Measurements from ENCODE around the gene PCDHGA1.
"Not testable (repeated sequence)": the region's sequence is repeated elsewhere in the genome, so short reads cannot be mapped to it uniquely, and the experiment has no call there.

Gene PCDHGA1

DNA sequence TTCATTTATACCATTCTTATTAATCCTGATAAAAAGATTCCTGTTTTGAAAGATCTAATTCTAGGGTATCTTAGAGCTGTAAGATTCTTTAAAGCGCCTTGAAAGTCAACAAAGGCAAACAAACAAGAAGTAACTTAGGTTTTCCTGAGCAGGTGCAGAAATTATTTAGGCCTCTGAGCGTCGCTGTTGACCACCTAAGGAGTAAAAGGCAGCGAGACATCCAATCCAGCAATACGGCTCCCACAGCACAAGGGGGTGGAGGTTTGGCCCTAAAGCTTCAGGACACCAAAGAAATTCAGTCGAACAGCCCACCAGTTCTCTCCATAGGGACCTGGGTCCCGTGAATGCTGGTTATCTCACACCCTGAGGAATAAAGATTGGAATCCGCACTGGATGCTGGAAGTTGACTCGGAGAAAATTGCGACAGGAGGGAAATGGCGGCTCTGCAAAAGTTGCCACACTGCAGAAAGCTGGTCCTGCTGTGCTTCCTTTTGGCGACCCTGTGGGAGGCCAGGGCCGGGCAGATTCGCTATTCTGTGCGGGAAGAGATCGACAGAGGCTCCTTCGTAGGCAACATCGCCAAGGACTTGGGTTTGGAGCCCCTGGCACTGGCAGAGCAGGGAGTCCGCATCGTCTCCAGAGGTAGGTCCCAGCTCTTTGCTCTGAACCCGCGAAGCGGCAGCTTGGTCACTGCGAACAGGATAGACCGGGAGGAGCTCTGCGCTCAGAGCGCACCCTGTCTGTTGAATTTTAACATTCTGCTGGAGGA lies 8.4 kb downstream of the PCDHGA1 start, which contains the start of gene PCDHGA2:
Gene PCDHGA2, plus strand, starts transcription at position 223 of the 769 bp plus-strand sequence.
- H3K36me3 Mint-ChIP-seq = peaks cover 10% of the 10 kb centered on the region
- H3K27ac Mint-ChIP-seq = no peak within 1 kb of the TSS
- peaks cover 2% of the 10 kb centered on the region for H3K4me1 Mint-ChIP-seq
- ATAC-seq (ENCODE audit: low read depth) = no peak
- H3K27me3 Mint-ChIP-seq = peaks cover 32% of the 10 kb centered on the region
- H3K9me3 Mint-ChIP-seq = peaks cover 31% of the 10 kb centered on the region
- H3K4me3 Mint-ChIP-seq = peak within 1 kb of the TSS; percentile 41
- no peak for DNase-seq (ENCODE audit: low spot score in 2 of 2)

DNA sequence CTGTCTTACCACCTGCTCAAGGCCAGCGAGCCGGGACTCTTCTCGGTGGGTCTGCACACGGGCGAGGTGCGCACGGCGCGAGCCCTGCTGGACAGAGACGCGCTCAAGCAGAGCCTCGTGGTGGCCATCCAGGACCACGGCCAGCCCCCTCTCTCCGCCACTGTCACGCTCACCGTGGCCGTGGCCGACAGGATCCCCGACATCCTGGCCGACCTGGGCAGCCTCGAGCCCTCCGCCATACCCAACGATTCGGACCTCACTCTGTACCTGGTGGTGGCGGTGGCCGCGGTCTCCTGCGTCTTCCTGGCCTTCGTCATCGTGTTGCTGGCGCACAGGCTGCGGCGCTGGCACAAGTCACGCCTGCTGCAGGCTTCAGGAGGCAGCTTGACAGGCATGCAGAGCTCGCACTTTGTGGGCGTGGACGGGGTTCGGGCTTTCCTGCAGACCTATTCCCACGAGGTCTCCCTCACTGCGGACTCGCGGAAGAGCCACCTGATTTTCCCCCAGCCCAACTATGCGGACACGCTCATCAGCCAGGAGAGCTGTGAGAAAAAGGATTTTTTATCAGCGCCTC lies 10.6 kb downstream of the PCDHGA1 start:
- not testable (repeated sequence) for H3K36me3 Mint-ChIP-seq; H3K4me1 Mint-ChIP-seq; H3K27ac Mint-ChIP-seq; DNase-seq (ENCODE audit: low spot score in 2 of 2); H3K4me3 Mint-ChIP-seq; ATAC-seq (ENCODE audit: low read depth)
- Mint-ChIP-seq H3K27me3 (peaks cover 26% of the 10 kb centered on the region), H3K9me3 (peaks cover 30% of the 10 kb centered on the region)

DNA sequence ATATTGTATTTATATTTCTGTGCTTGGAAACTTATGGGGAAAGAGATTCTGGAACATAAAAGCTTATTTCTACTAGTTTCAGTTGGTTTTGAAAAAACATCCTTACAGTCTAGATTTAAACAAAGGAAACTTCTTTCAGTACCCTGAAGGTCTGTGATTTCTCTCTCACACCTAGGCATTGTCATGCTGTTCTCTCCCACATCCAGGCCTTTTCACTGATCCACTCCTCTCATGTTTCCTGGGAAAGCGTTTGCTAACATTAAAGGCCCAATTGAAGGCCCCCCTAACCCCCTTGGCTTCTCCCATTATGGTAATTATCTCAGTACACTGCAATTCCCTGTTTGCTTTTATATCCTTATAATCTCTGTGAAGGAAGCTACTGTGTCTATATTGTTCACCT lies 12.5 kb downstream of the PCDHGA1 start:
- Mint-ChIP-seq H3K27ac (no peak overlapping the region), H3K9me3 (peaks cover 23% of the 10 kb centered on the region), H3K4me1 (no peaks in the 10 kb centered on the region), H3K36me3 (peaks cover 7% of the 10 kb centered on the region), H3K27me3 (peaks cover 23% of the 10 kb centered on the region), H3K4me3 (no peak overlapping the region)
- DNase-seq (ENCODE audit: low spot score in 2 of 2) (no peak), ATAC-seq (ENCODE audit: low read depth) (no peak)

DNA sequence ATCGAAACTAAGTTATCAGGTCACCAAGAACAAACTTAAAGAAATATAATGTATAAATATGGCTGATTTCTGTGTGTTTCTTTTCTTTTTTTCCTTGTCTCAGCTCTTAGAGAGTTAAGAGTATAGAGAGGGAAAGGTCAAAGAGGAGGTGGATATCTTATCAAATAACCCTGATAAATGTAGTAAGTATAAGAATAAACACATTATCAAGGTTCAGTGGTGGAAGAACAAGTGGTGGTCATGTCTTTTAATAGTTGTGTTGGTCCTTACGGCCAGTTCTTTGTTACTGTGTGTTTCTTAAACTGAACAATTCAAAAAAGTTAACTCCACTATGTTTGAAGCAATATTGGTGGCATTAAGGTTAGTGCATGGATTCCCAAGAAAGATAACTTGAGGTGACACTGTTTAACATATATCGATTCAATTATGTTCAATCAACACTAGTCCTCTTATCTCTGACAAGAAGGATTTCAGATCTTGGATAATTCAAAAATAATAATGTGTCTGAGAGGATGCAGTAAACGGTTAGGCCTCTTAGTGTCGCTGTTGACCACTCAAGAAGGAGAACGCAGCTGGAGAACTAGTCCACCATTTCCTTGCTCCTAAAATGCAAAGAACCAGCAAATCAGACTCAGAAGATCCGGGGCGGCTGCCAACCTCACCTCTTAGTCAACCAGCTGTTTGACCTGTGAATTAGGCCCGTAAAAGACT lies 13.1 kb downstream of the PCDHGA1 start, which contains the start of gene PCDHGA3:
Gene PCDHGA3, plus strand, starts transcription at position 588 of the 711 bp plus-strand sequence. CDS start 205 bp downstream, outside the sequence.
- Mint-ChIP-seq H3K4me3 (peak within 1 kb of the TSS; percentile 58), H3K27ac (no peak within 1 kb of the TSS), H3K36me3 (peaks cover 7% of the 10 kb centered on the region), H3K27me3 (peaks cover 20% of the 10 kb centered on the region), H3K9me3 (peaks cover 20% of the 10 kb centered on the region), H3K4me1 (no peaks in the 10 kb centered on the region)
- ATAC-seq (ENCODE audit: low read depth) (no peak), DNase-seq (ENCODE audit: low spot score in 2 of 2) (no peak)

DNA sequence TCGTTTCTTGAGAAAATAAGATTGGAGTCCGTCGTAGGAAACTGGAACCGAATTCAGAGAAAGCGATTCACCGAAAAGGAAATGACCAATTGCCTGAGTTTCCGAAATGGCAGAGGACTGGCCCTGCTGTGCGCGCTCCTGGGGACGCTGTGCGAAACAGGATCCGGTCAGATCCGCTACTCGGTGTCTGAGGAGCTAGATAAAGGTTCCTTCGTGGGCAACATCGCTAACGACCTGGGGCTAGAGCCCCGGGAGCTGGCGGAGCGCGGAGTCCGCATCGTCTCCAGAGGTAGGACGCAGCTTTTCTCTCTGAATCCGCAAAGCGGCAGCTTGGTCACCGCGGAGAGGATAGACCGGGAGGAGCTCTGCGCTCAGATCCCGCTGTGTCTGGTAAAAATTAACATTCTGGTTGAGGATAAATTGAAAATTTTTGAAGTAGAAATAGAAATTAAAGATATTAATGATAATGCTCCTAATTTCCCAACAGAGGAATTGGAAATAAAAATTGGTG lies 13.7 kb downstream of the PCDHGA1 start:
- ATAC-seq (ENCODE audit: low read depth) (no peak), DNase-seq (ENCODE audit: low spot score in 2 of 2) (no peak)
- H3K27me3 Mint-ChIP-seq = peaks cover 20% of the 10 kb centered on the region
- H3K36me3 Mint-ChIP-seq = peaks cover 7% of the 10 kb centered on the region
- H3K4me3 Mint-ChIP-seq = peak overlapping the region; percentile 58
- peaks cover 18% of the 10 kb centered on the region for H3K9me3 Mint-ChIP-seq
- no peak overlapping the region for H3K27ac Mint-ChIP-seq
- H3K4me1 Mint-ChIP-seq = no peaks in the 10 kb centered on the region

DNA sequence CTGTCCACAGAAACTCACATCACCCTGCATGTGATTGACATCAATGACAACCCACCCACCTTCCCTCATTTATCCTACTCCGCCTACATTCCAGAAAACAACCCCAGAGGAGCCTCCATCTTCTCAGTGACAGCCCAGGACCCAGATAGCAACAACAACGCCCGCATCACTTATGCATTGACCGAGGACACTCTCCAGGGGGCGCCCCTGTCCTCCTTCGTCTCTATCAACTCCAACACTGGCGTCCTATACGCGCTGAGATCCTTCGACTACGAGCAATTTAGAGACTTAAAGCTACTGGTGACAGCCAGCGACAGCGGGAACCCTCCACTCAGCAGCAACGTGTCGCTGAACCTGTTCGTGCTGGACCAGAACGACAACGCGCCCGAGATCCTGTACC lies 15.0 kb downstream of the PCDHGA1 start:
- ATAC-seq (ENCODE audit: low read depth) (no peak), DNase-seq (ENCODE audit: low spot score in 2 of 2) (no peak)
- Mint-ChIP-seq H3K27me3 (peaks cover 22% of the 10 kb centered on the region), H3K4me1 (no peaks in the 10 kb centered on the region), H3K27ac (no peak overlapping the region), H3K9me3 (peaks cover 17% of the 10 kb centered on the region), H3K36me3 (peaks cover 5% of the 10 kb centered on the region), H3K4me3 (no peak overlapping the region)

DNA sequence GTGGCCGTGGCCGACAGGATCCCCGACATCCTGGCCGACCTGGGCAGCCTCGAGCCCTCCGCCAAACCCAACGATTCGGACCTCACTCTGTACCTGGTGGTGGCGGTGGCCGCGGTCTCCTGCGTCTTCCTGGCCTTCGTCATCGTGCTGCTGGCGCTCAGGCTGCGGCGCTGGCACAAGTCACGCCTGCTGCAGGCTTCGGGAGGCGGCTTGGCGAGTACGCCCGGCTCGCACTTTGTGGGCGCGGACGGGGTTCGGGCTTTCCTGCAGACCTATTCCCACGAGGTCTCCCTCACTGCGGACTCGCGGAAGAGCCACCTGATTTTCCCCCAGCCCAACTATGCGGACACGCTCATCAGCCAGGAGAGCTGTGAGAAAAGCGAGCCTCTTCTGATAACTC lies 15.7 kb downstream of the PCDHGA1 start:
- not testable (repeated sequence) for H3K36me3 Mint-ChIP-seq; H3K27ac Mint-ChIP-seq; DNase-seq (ENCODE audit: low spot score in 2 of 2); H3K4me1 Mint-ChIP-seq; ATAC-seq (ENCODE audit: low read depth); H3K4me3 Mint-ChIP-seq
- Mint-ChIP-seq H3K9me3 (peaks cover 15% of the 10 kb centered on the region), H3K27me3 (peaks cover 21% of the 10 kb centered on the region)

DNA sequence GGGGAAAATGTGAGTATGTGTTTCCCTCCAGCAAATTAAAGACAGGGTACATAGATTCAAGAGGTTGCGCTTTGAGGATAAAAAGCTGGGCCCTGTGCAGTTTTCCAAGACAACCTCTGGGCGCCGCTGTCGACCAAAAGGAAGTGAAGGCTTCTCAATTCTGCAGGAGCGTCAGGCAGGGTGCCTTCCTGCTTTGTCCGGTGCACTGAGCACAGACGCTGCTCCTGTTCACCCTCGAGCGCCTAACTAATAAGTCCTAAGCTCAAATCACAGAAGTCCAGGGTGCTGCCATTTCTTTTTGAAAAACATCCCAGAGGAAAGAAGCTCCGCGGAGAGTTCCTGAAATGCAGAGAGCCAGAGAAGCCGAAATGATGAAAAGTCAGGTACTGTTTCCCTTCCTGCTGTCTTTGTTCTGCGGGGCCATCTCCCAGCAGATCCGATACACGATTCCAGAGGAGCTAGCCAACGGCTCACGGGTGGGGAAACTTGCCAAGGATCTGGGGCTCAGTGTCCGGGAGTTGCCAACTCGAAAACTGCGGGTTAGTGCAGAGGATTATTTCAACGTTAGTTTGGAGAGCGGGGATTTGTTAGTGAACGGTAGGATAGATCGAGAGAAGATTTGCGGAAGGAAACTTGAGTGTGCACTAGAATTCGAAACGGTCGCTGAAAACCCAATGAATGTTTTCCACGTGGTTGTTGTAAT lies 19.8 kb downstream of the PCDHGA1 start, which contains the start of gene PCDHGB1:
Gene PCDHGB1, plus strand, starts transcription at position 183 of the 703 bp plus-strand sequence. Its CDS starts 162 bp downstream, at position 345.
- H3K36me3 Mint-ChIP-seq = peaks cover 3% of the 10 kb centered on the region
- peaks cover 16% of the 10 kb centered on the region for H3K9me3 Mint-ChIP-seq
- peak within 1 kb of the TSS; percentile 54 for H3K4me3 Mint-ChIP-seq
- peaks cover 22% of the 10 kb centered on the region for H3K27me3 Mint-ChIP-seq
- ATAC-seq (ENCODE audit: low read depth) (peak; percentile 50), DNase-seq (ENCODE audit: low spot score in 2 of 2) (no peak)
- no peak within 1 kb of the TSS for H3K27ac Mint-ChIP-seq
- H3K4me1 Mint-ChIP-seq = no peaks in the 10 kb centered on the region

DNA sequence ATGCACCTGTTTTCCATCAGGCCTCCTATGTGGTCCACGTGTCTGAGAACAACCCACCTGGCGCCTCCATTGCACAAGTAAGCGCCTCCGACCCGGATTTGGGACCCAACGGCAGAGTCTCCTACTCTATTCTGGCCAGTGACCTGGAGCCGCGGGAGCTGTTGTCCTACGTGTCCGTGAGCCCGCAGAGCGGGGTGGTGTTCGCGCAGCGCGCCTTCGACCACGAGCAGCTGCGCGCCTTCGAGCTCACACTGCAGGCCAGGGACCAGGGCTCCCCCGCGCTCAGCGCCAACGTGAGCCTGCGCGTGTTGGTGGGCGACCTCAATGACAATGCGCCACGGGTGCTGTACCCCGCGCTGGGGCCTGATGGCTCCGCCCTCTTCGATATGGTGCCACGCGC lies 21.3 kb downstream of the PCDHGA1 start:
- DNase-seq (ENCODE audit: low spot score in 2 of 2) = no peak
- no peak overlapping the region for H3K27ac Mint-ChIP-seq
- H3K4me3 Mint-ChIP-seq = no peak overlapping the region
- H3K27me3 Mint-ChIP-seq = peaks cover 24% of the 10 kb centered on the region
- no peak for ATAC-seq (ENCODE audit: low read depth)
- H3K36me3 Mint-ChIP-seq = peaks cover 3% of the 10 kb centered on the region
- H3K9me3 Mint-ChIP-seq = peaks cover 14% of the 10 kb centered on the region
- no peaks in the 10 kb centered on the region for H3K4me1 Mint-ChIP-seq

DNA sequence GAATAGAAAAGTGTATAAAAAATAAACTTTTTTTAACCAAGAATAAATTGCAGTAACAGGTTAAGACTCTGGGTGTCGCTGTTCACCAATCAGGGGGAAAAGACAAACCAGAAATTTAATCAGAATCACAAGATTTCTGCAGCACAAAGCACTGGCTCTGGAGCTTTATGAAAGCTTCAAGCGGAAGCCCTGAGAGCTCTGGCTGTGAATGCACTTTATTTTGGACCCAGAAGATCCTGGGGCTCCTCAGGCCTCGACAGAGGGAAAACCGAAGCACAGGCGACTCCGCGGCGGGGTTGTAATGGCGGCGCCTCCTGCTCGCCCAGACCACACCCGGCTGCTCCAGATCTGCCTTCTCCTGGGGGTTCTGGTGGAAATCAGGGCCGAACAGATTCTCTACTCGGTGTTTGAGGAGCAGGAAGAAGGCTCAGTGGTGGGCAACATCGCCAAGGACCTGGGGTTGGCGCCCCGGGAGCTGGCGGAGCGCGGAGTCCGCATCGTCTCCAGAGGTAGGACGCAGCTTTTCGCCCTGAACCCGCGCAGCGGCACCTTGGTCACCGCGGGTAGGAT lies 24.7 kb downstream of the PCDHGA1 start, which contains the start of gene PCDHGA4:
Gene PCDHGA4, plus strand, starts transcription at position 122 of the 570 bp plus-strand sequence. Its CDS starts 87 bp downstream, at position 209.
- Mint-ChIP-seq H3K27me3 (peaks cover 26% of the 10 kb centered on the region), H3K4me3 (no peak within 1 kb of the TSS), H3K36me3 (peaks cover 4% of the 10 kb centered on the region), H3K9me3 (peaks cover 16% of the 10 kb centered on the region), H3K27ac (no peak within 1 kb of the TSS), H3K4me1 (no peaks in the 10 kb centered on the region)
- ATAC-seq (ENCODE audit: low read depth) (no peak), DNase-seq (ENCODE audit: low spot score in 2 of 2) (no peak)

DNA sequence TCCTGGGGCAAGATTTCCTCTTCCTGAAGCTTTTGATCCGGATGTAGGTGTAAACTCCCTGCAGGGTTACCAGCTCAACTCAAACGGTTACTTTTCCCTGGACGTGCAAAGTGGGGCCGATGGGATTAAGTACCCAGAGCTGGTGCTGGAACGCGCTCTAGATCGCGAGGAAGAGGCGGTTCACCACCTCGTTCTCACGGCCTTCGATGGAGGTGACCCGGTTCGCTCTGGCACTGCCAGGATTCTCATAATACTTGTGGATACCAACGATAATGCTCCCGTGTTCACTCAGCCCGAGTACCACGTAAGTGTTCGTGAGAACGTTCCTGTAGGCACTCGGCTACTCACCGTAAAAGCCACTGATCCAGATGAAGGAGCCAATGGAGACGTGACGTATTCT lies 25.3 kb downstream of the PCDHGA1 start:
- no peak for DNase-seq (ENCODE audit: low spot score in 2 of 2)
- H3K4me1 Mint-ChIP-seq = no peaks in the 10 kb centered on the region
- H3K27me3 Mint-ChIP-seq = peaks cover 24% of the 10 kb centered on the region
- H3K4me3 Mint-ChIP-seq = no peak overlapping the region
- H3K9me3 Mint-ChIP-seq = peaks cover 15% of the 10 kb centered on the region
- H3K27ac Mint-ChIP-seq = no peak overlapping the region
- H3K36me3 Mint-ChIP-seq = peaks cover 4% of the 10 kb centered on the region
- ATAC-seq (ENCODE audit: low read depth) = no peak

DNA sequence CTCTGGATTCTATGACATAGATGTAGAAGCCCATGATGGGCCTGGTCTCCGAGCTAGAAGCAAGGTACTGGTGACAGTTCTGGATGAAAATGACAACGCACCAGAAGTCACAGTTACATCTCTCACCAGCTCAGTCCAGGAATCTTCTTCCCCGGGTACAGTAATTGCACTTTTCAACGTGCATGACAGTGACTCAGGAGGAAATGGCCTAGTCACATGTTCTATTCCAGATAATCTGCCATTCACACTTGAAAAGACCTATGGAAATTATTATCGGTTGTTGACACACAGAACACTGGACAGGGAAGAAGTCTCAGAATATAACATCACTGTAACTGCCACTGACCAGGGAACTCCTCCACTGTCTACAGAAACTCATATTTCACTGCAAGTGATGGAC lies 25.8 kb downstream of the PCDHGA1 start:
- H3K4me1 Mint-ChIP-seq = no peaks in the 10 kb centered on the region
- H3K36me3 Mint-ChIP-seq = peaks cover 4% of the 10 kb centered on the region
- DNase-seq (ENCODE audit: low spot score in 2 of 2) (no peak), ATAC-seq (ENCODE audit: low read depth) (no peak)
- no peak overlapping the region for H3K27ac Mint-ChIP-seq
- H3K9me3 Mint-ChIP-seq = peaks cover 15% of the 10 kb centered on the region
- H3K27me3 Mint-ChIP-seq = peaks cover 24% of the 10 kb centered on the region
- H3K4me3 Mint-ChIP-seq = no peak overlapping the region

DNA sequence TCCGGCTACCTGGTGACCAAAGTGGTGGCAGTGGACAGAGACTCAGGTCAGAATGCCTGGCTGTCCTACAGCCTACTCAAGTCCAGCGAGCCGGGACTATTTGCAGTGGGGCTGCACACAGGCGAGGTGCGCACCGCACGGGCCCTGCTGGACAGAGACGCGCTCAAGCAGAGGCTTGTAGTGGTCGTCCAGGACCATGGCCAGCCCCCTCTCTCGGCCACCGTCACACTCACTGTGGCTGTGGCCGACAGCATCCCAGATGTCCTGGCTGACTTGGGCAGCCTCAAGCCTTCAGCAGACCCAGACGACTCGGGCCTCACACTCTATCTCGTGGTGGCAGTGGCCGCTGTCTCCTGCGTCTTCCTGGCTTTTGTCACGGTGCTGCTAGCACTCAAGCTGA lies 26.6 kb downstream of the PCDHGA1 start:
- Mint-ChIP-seq H3K27ac (no peak overlapping the region), H3K36me3 (peaks cover 4% of the 10 kb centered on the region), H3K9me3 (peaks cover 15% of the 10 kb centered on the region), H3K27me3 (peaks cover 24% of the 10 kb centered on the region), H3K4me3 (no peak overlapping the region), H3K4me1 (no peaks in the 10 kb centered on the region)
- DNase-seq (ENCODE audit: low spot score in 2 of 2) (no peak), ATAC-seq (ENCODE audit: low read depth) (no peak)

Measured in memory B cell (primary cell).